NCI-H510A (cell line): Measurements from ENCODE around the gene SLC39A3.
"Not testable (repeated sequence)": the region's sequence is repeated elsewhere in the genome, so short reads cannot be mapped to it uniquely, and the experiment has no call there.

Experiments
- DNase-seq: peaks from one replicate; lab custom pipeline; 2025; lab: John Stamatoyannopoulos, UW

The SLC39A3 gene

DNA sequence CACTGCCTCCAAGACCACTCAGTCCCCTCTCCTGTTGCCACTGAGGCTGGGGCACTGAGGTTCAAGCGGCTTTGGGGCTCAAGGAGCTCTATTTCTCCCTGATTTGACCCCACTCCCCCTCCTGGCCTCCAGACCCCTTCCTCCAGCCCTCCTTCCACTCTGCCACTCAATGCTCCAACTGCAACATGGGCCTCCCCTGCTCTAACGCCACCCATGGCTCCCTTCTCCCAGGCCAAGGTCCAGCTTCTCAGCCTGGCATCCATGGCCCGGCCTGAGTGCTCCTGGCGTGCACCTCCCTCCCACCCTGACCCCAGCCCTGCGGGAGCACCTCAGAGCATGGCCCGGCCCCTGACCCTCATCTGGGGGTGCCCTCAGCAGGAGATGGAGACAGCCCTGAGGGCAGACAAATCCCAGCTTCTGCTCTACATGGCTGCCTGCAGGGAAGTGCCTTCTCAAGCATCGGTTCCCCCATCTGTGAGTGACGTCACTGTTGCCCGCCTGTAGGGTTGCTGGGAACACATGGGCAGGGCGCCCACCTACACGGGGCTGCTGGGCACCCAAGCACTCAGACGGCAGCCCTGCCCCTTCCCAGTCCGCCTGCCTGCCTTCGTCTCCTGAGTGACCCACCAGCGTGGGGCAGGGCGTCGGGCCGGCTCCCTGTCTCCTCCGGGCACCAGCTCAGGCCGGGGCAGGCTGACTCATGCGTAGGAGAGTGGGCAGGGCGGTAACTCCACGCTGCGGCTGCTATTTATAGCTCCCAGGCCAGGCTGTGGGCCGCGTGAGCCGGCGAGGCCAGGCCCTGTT is 17.1 kb downstream of the SLC39A3 start:
- no peak for DNase-seq

DNA sequence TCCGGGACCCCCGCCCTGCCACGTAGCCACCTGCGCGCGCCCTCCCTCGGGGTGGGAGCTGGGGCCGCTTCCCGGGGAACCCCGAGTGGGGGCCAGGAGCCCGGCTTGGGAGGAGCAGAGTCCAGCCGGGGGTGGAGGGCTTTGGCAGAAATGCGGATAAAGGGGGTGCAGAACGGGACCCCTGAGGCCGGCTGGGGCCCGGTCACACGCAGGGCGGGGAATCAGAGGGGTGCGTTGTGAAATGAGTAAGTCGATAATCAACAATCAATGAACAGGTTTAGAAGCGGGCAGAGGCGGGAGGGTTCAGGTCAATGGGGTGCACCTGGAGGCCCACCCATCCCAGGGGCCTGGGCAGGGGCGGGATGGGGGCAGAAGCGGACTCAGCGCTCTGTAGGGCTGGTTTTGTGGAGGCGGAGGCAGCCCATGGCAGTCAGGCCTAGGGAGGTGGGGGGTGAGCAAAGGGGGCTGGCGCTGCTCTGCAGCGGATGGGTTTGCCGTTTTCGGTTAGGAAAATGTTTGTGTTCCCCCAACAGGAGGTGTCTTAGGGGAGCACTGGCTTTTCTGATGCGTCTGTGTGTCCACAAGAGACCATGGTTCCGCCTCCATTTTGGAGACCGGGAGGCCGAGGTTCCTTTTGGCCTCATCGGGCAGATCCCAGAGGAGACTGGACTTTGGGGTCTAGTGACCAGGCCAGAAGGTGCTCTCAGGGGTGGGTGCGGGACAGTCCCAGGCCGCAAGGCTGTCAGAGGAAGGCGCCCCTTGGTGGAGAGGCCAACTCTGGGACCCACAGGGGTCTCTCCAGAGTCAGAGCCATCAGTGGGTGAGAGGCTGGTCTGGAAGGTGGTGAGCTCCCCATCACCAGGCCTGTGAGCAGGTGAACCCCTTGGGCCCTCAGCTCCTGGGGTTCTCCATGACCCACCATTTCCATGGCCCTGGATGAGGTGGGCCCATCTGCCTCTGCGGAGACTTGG is 18.0 kb downstream of the SLC39A3 start:
- no peak for DNase-seq

DNA sequence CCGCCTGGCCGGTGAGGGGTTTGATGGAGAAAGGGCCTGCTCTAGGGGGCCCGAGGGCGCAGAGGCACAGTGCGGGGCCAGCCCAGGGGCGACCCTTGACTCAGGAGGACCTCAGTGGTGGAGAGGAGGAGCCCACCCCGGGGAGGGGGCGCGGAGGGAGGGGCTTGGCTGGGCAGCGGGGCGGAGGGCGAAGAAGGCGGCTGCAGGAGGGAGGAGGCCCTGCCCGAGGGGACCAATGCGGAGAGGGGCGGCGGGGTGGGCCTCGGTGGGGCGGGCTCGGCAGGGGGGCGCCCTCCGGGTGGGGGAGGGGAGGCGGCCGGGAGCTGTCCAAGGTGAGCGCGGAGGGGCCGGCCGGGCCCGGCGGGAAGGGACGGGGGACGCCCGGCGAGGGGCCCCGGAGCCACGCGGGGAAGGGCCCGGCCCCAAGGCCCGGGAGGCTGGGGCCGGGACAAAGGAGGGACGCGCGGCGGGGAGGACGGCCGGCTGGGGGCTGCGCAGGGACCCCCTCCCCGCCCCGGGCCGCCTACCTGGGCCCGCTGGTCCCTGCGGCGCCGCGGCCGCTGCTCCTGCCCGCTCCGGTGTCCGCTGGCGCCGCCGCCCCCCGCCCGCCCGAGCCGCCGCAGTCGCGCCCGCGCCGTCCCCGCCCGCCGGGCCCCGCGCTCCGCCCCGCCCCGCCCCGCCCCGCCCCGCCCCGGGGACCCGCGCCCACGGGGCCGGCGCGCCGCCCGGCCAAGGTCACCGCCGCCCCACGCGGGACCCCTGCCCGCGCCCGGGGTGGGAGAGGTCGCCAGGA is 18.8 kb downstream of the SLC39A3 start, which contains the start of gene DIRAS1:
Gene DIRAS1, minus strand, starts transcription at position 596 of the 793 bp plus-strand sequence. CDS start 3,566 bp downstream, outside the sequence.
- no peak for DNase-seq

DNA sequence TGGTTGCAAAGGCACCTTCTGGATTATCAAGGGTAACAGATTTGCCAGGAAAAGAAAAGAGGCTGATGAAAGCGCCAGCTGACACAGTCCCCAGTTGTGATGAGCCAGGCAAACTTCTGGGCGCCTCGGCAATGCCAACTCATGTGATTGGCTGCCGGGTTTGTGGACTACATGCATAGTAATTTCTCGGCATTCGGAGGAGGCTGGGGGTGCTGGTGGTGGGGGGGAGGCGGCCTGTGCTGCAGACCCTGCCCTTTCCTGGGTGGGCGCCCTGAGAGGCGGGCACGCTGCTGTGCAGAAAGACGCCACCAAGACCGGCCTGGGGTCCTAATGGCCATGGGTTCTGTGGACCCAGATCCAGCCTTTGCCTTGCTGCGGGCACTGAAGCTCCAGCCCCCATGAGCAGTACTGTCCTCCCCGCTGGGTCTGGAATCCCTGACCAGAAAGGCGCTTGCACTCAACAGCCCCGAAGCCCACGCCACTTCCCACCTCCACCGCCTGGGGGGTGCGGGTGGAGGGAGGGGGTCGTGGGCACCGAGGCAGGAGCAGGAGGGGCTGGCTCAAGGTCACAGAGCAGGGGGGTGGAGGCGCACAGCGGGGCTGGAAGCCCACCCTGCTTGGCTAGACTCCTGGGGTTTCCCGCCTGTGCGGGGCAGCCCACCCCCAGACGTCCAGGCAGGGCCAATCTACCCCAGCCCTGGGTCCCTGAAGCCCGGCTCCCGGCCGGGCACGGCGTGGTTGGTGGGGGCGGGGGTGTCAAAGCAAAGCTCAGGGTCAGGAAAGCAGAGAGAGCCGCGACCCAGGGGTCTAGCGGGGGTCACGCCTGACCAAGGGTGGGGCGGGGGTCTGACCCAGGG is 19.7 kb downstream of the SLC39A3 start:
- no peak for DNase-seq

DNA sequence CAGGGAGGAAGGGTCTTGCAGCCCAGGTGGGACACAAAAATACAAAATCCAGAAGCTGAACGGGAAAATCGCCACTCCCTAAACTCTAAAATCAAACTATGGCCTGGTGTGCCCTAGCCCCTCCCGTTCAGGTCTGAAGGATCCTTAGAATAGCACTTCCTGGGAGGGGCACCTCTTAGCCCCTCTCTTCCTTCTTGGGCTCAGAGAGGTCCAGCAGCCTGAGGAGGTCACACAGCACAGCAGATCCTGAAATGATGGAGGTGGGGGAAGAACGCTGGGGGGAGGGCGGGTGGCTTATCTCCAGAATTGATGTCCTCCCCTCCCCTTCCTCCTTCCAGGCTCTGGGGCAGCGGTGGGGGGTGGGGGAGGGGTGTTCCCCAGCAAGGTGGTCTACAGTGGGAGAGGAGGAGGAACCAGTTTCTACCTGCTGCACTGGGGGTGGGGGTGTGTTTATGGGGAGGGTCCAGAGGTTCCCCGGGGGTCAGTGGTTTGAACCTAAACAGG is 20.5 kb downstream of the SLC39A3 start:
- no peak for DNase-seq

DNA sequence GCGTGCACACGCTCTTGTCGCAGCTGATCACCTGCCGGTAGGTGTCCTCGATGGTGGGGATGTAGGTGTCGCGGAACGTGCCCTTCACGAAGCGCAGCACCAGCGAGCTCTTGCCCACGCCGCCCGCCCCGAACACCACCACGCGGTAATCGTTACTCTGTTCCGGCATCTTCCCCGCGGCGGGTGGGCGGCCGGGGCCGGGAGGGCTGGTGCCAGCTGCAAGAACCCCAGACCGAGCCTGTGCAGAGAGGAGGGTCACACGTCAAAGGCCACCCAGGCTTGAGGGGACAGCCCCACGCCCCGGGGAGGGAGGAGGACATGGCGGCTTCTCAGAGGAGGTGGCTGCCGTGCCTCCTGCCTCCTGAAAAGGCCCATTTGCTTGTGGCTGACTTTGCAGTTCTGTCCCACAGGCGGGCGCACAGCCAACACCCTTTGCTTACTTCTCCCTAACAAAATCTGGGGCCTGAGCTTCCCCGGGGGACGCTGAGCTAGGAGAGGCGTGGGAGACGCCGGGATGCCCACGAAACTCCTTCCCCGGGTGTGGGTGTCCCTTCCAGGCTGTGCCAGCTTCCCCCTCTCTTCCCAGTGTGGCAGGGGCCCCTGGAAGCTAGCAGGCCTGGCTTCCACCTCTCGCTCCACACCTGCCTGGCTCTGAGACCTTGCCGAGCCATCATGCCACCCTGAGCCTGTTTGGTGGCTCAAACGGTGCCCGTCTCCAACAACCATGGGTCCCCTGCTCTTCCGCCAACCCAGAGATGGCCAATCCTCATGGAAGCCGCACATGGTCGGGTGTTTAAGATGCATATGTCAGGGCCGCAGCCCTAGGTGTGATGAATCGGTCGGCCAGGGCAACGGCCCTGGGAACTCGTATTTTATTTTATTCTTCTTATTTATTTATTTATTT is 21.9 kb downstream of the SLC39A3 start:
- no peak for DNase-seq

DNA sequence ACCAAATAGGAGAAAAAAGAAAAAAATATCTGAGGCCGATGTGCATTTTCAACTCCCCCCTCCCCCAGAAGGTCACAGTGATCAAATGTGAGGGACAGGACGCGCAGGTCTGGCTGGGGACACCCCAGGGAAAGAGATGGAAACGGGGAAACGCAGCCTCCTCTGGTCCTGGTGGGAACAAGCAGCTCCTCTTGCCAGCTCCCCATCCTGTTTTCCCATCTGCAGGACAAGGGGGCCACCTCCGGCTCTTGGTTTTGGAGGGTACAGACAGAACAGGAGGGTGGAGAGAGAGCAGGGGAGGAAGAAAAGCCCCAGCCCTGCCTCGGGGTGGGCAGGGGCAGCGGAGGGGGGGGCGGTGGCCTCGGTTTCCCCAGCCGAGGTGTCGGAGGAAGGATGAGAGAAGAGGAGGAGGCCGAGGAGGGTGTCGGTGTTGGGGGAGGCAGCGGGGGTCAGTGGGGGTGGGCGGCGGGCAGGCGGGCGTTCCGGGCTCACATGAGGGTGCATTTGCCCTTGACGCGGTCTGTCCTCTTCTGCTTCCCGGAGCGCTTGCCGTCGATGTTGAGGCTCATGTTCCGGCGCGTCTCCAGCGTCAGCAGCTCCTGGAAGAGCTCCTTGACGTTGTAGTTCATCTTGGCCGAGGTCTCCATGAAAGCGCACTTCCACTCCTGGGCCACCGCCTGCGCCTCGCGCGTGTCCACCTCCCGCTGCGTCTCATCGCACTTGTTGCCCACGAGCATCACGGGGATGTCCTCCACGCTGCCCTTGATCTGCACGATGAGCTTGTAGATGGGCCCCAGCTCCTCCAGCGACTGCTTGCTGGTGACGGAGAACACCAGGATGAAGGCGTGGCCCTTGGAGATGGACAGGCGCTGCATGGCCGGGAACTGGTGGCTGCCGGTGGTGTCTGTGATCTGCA is 22.8 kb downstream of the SLC39A3 start:
- DNase-seq: no peak

DNA sequence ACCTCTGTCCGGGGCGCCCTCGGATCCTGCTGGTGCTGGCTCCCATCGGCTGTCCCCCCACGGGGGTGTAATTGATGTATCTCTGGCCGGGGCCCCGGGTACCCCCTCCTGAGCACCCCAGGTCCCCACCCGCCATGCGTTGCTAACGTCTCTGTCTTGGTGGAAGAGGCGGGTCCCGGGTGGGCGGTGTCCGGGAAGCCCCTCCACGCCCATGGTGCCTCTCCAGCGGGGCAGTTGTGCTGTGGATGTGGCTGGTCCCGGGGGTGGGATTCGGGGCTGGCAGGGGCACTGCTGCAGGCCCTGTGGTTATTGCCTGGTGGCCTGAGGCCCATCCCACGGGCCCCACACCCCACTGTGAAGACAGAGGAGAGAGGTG is 23.6 kb downstream of the SLC39A3 start:
- DNase-seq: no peak

DNA sequence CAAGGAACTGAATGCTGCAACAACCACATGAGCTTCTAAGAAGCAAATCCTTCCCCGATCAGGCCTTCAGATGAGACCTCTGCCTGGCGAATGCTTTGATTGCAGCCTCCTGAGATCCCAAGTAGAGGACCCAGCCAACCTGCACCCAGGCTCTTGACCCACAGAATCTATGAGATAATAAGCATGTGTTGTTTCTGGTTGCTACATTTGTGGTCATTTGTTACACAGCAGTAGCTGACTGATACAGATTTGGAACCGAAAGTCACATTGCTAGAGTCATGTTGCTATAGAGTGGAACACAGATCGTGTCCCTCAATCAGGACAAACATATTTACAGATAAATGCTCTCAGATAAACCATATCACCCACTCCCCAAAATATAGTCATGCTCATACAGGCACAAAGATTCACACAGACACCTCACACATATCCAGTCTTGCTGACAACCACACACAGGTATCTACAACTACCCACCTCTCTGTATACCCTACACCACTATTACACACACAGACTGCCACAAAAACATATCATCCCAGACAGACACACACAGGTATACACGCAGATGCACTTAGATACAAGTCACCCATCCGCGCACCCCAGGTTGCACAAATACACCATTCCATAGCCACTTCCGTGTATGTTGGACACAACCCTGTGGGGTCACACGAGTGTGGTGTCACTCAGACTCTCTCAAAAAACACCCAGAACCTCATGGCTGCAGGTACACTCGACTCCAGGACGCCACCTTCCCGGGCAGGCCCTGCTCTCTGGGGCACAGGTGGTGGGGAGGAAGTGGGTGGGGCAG is 24.1 kb downstream of the SLC39A3 start:
- DNase-seq: no peak

DNA sequence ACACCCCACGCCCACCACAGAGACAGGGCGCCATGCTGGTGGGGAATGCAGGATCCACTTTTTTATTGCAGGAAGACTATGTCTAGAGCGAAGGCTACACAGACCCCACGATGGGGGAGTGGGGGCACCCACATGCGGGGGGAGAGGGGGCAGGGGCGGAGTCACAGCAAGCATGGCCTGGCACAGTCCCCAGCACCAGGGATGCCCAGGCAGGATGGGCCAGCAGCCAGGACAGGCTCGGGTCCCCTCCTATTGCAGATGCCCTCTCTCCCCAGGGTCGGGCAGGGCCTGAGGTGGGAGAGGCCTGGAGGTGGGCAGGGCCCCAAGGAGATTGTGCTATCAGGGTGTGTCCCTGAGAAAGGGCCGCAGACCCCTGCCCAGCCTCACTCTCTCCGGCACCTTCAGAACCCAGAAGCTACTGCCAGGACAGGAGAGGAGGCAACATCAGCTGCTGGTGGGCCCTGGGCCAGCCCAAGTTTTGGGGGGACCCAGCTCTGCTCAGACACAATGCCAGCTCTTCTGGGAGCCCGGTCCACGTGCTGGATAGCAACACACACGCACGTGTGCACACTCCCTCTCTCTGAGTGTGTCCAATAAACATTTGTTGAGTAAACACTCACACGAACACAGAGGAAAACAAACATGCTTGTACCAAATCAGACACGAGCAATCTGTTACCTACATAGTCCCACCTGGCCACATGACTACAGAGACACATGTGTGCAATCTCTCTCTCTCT is 25.1 kb downstream of the SLC39A3 start:
- DNase-seq: no peak

DNA sequence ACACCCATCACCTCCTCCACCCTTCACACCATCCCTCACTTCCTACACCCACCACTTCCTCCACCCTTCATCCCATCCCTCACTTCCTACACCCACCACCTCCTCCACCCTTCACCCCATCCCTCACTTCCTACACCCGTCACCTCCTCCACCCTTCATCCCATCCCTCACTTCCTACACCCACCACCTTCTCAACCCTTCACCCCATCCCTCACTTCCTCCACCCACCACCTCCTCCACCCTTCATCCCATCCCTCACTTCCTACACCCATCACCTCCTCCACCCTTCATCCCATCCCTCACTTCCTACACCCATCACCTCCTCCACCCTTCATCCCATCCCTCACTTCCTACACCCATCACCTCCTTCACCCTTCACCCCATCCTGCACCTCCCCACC is 25.7 kb downstream of the SLC39A3 start:
- not testable (repeated sequence) for DNase-seq

DNA sequence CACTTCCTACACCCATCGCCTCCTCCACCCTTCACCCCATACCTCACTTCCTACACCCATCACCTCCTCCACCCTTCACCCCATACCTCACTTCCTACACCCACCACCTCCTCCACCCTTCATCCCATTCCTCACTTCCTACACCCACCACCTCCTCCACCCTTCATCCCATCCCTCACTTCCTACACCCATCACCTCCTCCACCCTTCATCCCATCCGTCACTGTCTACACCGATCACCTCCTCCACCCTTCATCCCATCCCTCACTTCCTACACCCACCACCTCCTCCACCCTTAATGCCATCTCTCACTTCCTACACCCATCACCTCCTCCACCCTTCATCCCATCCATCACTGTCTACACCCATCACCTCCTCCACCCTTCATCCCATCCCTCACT is 26.6 kb downstream of the SLC39A3 start:
- DNase-seq: not testable (repeated sequence)

DNA sequence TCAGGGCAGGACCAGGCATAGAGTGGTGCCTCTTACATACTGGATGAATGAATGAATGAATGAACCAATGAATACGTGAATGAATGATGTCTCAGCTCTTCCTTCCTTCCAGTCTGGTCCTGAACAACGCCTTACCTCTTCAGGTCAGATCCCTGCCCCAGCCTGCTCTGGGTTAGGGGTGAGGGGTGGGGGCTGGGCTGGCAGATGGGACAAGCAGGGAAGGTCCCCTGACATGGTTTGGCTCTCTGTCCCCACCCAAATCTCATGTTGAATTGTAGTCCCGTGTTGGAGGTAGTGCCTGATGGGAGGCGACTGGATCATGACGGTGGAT is 28.0 kb downstream of the SLC39A3 start:
- DNase-seq: no peak

DNA sequence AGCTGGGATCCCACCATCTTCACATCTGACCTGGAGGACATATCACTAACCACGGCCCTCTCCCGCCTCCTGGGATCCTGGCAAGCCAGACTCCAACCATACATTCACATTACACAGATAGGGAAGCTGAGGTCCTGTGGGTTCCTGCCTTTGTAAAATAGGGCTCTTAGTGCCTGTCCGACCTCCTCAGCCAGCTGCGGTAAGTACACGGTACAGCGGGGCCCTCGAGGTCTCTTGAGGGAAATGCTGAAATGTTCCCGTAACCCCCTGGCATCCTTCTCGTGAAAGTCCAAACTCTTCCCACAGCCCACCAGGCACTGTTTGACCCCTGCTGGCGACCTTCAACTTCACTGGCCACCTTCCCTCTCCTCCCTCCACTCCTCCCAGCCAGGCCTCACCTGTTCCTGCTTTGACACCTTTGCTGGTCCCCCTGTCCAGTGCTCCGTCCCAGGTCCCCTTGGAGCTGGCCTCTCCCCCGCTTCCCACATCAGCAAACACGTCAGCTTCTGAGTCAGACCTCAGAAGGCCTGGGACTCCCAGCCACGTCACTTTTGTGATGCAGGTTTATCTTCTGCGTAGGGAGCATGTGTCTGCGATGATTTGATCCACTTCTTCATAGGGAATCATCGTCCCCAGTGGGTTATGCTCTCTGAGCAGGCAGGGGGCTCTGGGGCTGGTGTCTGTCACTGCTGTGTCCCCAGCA is 28.5 kb downstream of the SLC39A3 start:
- DNase-seq: no peak

DNA sequence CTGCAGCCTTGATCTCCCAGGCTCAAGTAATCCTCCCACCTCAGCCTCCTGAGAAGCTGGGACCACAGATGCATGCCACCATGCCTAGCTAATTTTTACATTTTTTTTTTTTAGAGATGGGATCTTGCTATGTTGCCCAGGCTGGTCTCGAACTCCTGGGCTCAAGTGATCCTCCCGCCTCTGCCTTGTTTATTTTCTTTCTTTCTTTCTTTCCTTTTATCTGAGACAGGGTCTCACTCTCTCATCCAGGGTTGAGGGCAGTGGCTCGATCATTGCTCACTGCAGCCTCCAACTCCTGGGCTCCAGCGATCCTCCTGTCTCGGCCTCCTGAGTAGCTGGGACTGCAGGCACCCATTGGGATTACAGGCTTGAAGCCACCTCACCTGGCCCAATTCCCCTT is 33.6 kb downstream of the SLC39A3 start:
- no peak for DNase-seq

DNA sequence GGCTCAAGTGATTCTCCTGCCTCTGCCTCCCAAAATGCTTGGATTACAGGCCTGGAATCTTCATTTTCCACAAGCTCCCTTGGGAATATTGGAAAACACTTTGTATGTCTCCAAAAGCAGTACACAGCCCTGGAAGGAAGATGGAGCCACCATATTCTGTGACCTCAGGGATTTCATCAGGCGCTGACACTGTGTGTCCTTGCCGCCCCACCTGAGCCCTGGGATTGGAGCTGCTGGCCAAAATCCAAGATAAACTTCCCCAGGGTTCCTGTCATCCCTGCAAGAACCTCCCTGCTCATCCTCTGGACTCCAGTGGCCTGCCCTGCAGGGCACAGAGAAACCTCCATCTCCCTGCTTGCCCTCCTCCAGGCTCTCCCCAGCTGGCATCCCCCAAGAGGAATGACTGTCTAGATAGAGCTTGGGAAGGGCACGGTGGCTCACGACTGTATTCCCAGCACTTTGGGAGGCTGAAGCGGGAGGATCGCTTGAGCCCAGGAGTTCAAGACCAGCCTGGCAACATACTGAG is 36.1 kb downstream of the SLC39A3 start:
- DNase-seq: no peak

DNA sequence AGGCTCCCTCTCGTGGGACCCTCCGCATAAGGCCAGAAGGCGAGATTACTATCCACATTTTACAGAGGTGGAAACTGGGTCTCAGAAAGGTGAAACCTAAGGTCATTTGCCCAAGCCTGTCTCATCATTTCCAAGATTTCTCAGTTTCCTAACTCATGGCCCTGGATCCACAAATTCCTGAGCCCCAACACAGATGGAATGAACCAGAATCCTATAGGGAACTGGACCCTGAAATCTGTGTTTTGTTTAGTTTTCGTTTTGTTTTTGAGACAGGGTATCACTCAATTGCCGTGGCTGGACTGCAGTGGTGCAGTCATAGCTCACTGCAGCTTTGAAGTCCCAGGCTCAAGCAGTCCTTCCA is 36.8 kb downstream of the SLC39A3 start:
- DNase-seq: no peak
